ENCODE results near the gene RFX4.
"Not testable (repeated sequence)": the region's sequence is repeated elsewhere in the genome, so short reads cannot be mapped to it uniquely, and the experiment has no call there.

RFX4 gene

GRCh38 chr12:106724116-106724515 lies 141.3 kb downstream of the RFX4 start:
- no peak overlapping the region for H3K4me3 ChIP-seq (ENCODE audit: low read depth, low read length)

- H3K4me3 ChIP-seq (ENCODE audit: low read depth, low read length), result no peak overlapping the region
Measured at GRCh38 chr12:106724934-106725333, 142.1 kb downstream of the RFX4 start.

- H3K4me3 ChIP-seq (ENCODE audit: low read depth, low read length), result not testable (repeated sequence)
Measured at GRCh38 chr12:106726603-106727202, 143.9 kb downstream of the RFX4 start.

- no peak overlapping the region for H3K4me3 ChIP-seq (ENCODE audit: low read depth, low read length)
Measured at GRCh38 chr12:106729611-106730010, 146.8 kb downstream of the RFX4 start.

GRCh38 chr12:106732890-106733289 lies 150.1 kb downstream of the RFX4 start:
- no peak overlapping the region for H3K4me3 ChIP-seq (ENCODE audit: low read depth, low read length)

GRCh38 chr12:106733660-106734059 lies 150.9 kb downstream of the RFX4 start:
- no peak overlapping the region for H3K4me3 ChIP-seq (ENCODE audit: low read depth, low read length)

- no peak overlapping the region for H3K4me3 ChIP-seq (ENCODE audit: low read depth, low read length)
Measured at GRCh38 chr12:106736051-106736957, 153.5 kb downstream of the RFX4 start.

- no peak overlapping the region for H3K4me3 ChIP-seq (ENCODE audit: low read depth, low read length)
Measured at GRCh38 chr12:106739318-106739717, 156.5 kb downstream of the RFX4 start.

- H3K4me3 ChIP-seq (ENCODE audit: low read depth, low read length), result no peak overlapping the region
Measured at GRCh38 chr12:106739815-106740530, 157.2 kb downstream of the RFX4 start.

GRCh38 chr12:106740818-106741217 lies 158.0 kb downstream of the RFX4 start:
- H3K4me3 ChIP-seq (ENCODE audit: low read depth, low read length), result no peak overlapping the region

- no peak overlapping the region for H3K4me3 ChIP-seq (ENCODE audit: low read depth, low read length)
Measured at GRCh38 chr12:106741247-106741646, 158.4 kb downstream of the RFX4 start.

- no peak overlapping the region for H3K4me3 ChIP-seq (ENCODE audit: low read depth, low read length)
Measured at GRCh38 chr12:106743270-106743988, 160.6 kb downstream of the RFX4 start.

GRCh38 chr12:106744600-106744999 lies 161.8 kb downstream of the RFX4 start:
- H3K4me3 ChIP-seq (ENCODE audit: low read depth, low read length), result no peak overlapping the region

GRCh38 chr12:106745181-106745745 lies 162.5 kb downstream of the RFX4 start:
- H3K4me3 ChIP-seq (ENCODE audit: low read depth, low read length), result no peak overlapping the region

- no peak overlapping the region for H3K4me3 ChIP-seq (ENCODE audit: low read depth, low read length)
Measured at GRCh38 chr12:106747973-106748436, 165.2 kb downstream of the RFX4 start.

GRCh38 chr12:106750524-106750923 lies 167.7 kb downstream of the RFX4 start:
- no peak overlapping the region for H3K4me3 ChIP-seq (ENCODE audit: low read depth, low read length)

- H3K4me3 ChIP-seq (ENCODE audit: low read depth, low read length), result no peak overlapping the region
Measured at GRCh38 chr12:106753526-106753925, 170.7 kb downstream of the RFX4 start.

GRCh38 chr12:106754331-106754730 lies 171.5 kb downstream of the RFX4 start:
- no peak overlapping the region for H3K4me3 ChIP-seq (ENCODE audit: low read depth, low read length)

GRCh38 chr12:106757623-106758348 lies 175.0 kb downstream of the RFX4 start:
- no peak overlapping the region for H3K4me3 ChIP-seq (ENCODE audit: low read depth, low read length)

Data from iPS-11a (cell line).